ENCODE data around the gene IGSF23. TPM values are rescaled to one million over a fixed set of nuclear protein-coding genes. Genes with fewer than 3 reads are reported as not detected.

IGSF23 gene
- total RNA-seq, 6 experiments from 2014 or later, result not detected

DNA sequence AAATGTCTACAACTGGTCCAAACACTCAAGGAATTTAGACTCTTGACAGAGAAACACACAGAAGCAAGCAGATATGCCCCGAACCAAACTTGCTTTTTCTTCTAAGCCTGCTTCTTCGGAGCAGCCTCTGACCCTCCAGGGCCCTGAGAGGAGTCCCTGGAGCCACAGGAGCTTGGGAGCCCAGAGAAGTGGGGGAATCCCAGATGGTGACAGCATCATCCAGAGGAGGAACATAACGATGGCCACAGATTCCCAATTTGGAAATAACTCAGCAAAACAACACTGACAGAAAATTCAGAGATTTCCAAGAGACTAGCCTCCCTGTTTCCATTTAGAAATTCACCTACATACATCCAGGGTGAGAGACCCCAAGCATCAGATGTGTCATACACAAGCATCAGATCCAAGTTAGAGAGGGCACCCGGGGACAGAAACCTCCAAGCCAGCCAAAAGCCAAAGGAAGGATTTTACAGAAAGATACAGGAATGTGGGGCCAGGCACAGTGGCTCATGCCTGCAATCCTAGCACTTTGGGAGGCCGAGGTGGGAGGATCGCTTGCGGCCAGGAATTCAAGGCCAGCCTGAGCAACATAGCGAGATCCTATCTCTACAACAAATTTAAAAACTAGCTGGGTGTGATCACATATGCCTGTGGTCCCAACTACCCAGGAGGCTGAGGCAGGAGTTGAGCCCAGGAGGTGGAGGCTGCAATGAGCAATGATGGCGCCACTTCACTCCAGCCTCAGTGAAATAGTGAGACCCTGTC is 28.3 kb downstream of the IGSF23 start:
- DNase-seq, result no peak
- H3K36me3 Mint-ChIP-seq (ENCODE audit: low read depth), result peaks cover 11% of the 10 kb centered on the region
- H3K9me3 Mint-ChIP-seq, result no peaks in the 10 kb centered on the region
- peaks cover 29% of the 10 kb centered on the region for H3K4me1 Mint-ChIP-seq (ENCODE audit: low read depth)
- TF ChIP-seq, protein P1, sequence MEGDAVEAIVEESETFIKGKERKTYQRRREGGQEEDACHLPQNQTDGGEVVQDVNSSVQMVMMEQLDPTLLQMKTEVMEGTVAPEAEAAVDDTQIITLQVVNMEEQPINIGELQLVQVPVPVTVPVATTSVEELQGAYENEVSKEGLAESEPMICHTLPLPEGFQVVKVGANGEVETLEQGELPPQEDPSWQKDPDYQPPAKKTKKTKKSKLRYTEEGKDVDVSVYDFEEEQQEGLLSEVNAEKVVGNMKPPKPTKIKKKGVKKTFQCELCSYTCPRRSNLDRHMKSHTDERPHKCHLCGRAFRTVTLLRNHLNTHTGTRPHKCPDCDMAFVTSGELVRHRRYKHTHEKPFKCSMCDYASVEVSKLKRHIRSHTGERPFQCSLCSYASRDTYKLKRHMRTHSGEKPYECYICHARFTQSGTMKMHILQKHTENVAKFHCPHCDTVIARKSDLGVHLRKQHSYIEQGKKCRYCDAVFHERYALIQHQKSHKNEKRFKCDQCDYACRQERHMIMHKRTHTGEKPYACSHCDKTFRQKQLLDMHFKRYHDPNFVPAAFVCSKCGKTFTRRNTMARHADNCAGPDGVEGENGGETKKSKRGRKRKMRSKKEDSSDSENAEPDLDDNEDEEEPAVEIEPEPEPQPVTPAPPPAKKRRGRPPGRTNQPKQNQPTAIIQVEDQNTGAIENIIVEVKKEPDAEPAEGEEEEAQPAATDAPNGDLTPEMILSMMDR (IDR thresholded peaks at IDR 0.05), result no peak
- H3K4me3 Mint-ChIP-seq, result no peak overlapping the region
- H3K27me3 Mint-ChIP-seq (ENCODE audit: insufficient read depth), result no peaks in the 10 kb centered on the region; the same call in 1 of the 2 replicates
- H3K27ac Mint-ChIP-seq, result no peak overlapping the region

DNA sequence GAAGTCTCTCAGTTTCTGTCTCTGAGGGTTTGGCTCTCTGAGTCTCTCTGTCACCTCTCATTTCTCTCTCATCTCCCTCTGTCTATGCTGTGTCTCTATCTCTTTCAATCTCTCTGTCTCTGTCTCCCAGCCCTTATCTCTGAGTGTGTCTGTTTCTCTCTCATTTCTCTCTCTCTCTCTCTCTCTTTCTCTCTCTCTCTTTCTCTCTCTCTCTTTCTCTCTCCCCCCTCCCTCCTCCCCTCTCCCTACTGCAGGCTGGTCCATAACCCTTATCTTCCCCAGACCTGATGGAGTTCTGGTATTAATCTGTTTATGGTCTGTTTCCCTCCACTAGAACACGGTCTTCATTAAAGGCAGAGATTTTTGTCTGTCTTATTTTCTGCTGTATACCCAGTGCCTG is 29.0 kb downstream of the IGSF23 start:
- peaks cover 29% of the 10 kb centered on the region for H3K4me1 Mint-ChIP-seq (ENCODE audit: low read depth)
- no peak for DNase-seq
- H3K36me3 Mint-ChIP-seq (ENCODE audit: low read depth), result peaks cover 11% of the 10 kb centered on the region
- no peak overlapping the region for H3K27ac Mint-ChIP-seq
- H3K4me3 Mint-ChIP-seq, result no peak overlapping the region
- TF ChIP-seq, protein P1 (IDR thresholded peaks at IDR 0.05), result no peak
- H3K9me3 Mint-ChIP-seq, result no peaks in the 10 kb centered on the region
- H3K27me3 Mint-ChIP-seq (ENCODE audit: insufficient read depth), result no peaks in the 10 kb centered on the region; the same call in none of the 2 replicates

DNA sequence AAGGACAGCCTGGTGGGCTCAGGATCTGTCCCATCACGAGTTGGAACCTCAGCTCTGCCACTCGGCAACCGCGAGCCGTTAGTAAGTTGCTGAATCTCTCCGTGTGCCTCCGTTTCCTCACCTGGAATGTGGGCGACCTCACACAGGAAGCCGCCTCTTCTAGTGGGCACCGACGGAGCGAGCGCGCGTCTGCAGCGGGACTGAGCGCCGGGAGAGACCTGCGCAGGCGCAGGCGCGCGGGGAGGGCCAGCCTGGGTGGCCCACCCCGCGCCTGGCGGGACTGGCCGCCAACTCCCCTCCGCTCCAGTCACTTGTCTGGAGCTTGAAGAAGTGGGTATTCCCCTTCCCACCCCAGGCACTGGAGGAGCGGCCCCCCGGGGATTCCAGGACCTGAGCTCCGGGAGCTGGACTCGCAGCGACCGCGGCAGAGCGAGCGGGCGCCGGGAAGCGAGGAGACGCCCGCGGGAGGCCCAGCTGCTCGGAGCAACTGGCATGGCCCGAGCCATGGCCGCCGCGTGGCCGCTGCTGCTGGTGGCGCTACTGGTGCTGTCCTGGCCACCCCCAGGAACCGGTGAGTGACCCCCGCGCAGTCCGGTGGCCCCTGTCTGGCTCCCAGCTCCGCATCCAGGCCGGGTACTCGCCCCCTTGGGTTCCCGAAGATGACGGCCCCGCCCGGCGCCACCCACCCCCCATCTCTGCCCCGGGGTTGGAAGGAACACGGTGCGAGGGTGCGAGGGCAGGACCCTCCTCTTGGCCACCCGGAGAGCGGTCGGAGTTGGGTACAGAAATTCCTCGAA is 30.4 kb downstream of the IGSF23 start, which contains the start of gene PVR:
PVR (plus strand) TSS at position 306 of the 797 bp plus-strand sequence; CDS start at position 493, 187 bp downstream.
- Mint-ChIP-seq H3K4me1 (ENCODE audit: low read depth) (peaks cover 35% of the 10 kb centered on the region), H3K27ac (peak within 1 kb of the TSS; percentile 86), H3K9me3 (no peaks in the 10 kb centered on the region), H3K4me3 (peak within 1 kb of the TSS; percentile 94), H3K27me3 (ENCODE audit: insufficient read depth) (no peaks in the 10 kb centered on the region; the same call in none of the 2 replicates), H3K36me3 (ENCODE audit: low read depth) (peaks cover 11% of the 10 kb centered on the region)
- DNase-seq, result peak; percentile 43
- TF ChIP-seq, protein P1 (IDR thresholded peaks at IDR 0.05), result no peak; the same call in 1 of the 2 replicates

DNA sequence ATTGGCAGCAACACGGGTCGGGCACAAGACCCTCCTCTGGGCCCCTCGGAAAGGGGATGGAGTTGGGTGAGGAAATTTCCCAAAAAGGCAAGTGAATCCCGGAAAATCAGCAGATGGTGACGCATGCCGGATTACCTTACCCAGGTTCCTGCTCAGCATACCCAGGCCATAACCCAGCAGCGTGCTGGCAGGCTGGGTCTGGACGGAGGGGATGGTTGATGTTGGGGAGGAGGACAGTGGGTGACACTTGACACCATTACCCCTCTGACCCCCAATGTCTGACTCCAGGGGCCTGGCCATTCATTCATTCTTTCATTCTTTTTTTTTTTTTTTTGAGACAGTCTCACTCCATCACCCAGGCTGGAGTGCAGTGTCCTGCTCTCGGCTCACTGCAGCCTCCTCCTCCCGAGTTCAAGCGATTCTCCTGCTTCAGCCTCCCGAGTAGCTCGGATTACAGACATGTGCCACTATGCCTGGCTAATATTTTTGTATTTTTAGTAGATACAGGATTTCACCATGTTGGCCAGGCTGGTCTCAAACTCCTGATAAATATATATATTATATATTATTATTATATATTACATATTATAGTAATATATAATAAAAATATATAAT is 31.1 kb downstream of the IGSF23 start:
- peaks cover 12% of the 10 kb centered on the region for H3K36me3 Mint-ChIP-seq (ENCODE audit: low read depth)
- peaks cover 31% of the 10 kb centered on the region for H3K4me1 Mint-ChIP-seq (ENCODE audit: low read depth)
- TF ChIP-seq, protein P1 (IDR thresholded peaks at IDR 0.05), result no peak
- peak overlapping the region; percentile 94 for H3K4me3 Mint-ChIP-seq
- no peaks in the 10 kb centered on the region for H3K9me3 Mint-ChIP-seq
- peak overlapping the region; percentile 86 for H3K27ac Mint-ChIP-seq
- no peaks in the 10 kb centered on the region; the same call in none of the 2 replicates for H3K27me3 Mint-ChIP-seq (ENCODE audit: insufficient read depth)
- DNase-seq, result peak; percentile 21

DNA sequence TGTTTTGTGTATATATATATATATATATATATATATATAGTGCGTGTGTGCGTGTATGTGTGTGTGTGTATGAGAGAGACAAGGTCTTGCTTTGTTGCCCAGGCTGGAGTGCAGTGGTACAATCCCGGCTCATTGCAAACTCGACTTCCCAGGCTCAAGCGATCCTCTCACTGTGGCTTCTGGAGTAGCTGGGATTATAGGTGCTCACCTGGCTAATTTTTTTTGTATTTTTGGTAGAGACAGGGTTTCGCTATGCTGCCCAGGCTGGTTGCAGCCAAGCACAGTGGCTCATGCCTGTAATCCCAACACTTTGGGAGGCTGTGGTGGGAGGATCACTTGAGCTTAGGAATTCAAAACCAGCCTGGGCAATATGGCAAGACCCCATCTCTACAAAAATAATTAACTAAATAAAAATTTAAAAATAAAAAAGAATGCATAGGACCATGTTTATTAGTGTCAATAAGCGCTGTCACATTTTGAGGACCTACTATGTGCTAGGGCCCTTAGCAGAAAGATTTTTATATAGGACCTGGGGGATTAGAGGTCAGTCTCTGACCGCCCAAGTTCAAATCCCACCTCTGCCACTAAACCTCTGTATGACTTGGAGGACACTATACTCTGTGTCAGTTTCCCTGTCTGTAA is 32.2 kb downstream of the IGSF23 start:
- TF ChIP-seq, protein P1 (IDR thresholded peaks at IDR 0.05), result no peak
- Mint-ChIP-seq H3K27ac (no peak overlapping the region), H3K27me3 (ENCODE audit: insufficient read depth) (no peaks in the 10 kb centered on the region; the same call in none of the 2 replicates), H3K4me1 (ENCODE audit: low read depth) (peaks cover 27% of the 10 kb centered on the region), H3K4me3 (peak overlapping the region; percentile 70), H3K9me3 (no peaks in the 10 kb centered on the region), H3K36me3 (ENCODE audit: low read depth) (peaks cover 21% of the 10 kb centered on the region)
- DNase-seq, result no peak
